IMR-90 (cell line): ENCODE results near the gene TMEM176B. TPM values are rescaled to one million over a fixed set of nuclear protein-coding genes. Genes with fewer than 3 reads are reported as not detected.

Source experiments
- BHLHE40 ChIP-seq: fragments of 150-350 bp; IDR thresholded peaks from 2 replicates; pipeline ENCODE4 v1.6.1; 2016; ENCODE audit warnings: mild to moderate bottlenecking, low read depth, low read length
- CHD1 ChIP-seq: IDR thresholded peaks from 2 replicates; pipeline ENCODE4 v1.6.1; 2012; ENCODE audit warnings: low read depth, low read length, improper control_type of control experiment
- RCOR1 ChIP-seq: IDR thresholded peaks from 2 replicates; pipeline ENCODE4 v1.6.1; 2012; ENCODE audit warnings: mild to moderate bottlenecking, low read length, improper control_type of control experiment; ENCODE audit not compliant: insufficient replicate concordance
- polyA plus RNA-seq, 3 experiments: library from polyadenylated mRNA; depleted of rRNA; stranded (reverse); fragments of >200 nt; gene quantifications; 2 replicates each; pipeline ENCODE4 v1.2.3, GENCODE V29; 2012; ENCODE audit warnings: low replicate concordance in 1 of 3
- total RNA-seq: library from RNA; depleted of rRNA; stranded (reverse); fragments of >200 nt; gene quantifications from 2 replicates; pipeline ENCODE4 v1.2.3, GENCODE V29; 2012
- TF ChIP-seq, protein P1 (sequence below): conservative IDR thresholded peaks from 2 replicates; pipeline ENCODE4 v1.5.1; 2012; ENCODE audit warnings: mild to moderate bottlenecking, low read depth, low read length, improper control_type of control experiment

The TMEM176B gene
- total and polyA plus RNA-seq, 2 of the 4 experiments (the other 2 are of a cell fraction) = not detected

DNA sequence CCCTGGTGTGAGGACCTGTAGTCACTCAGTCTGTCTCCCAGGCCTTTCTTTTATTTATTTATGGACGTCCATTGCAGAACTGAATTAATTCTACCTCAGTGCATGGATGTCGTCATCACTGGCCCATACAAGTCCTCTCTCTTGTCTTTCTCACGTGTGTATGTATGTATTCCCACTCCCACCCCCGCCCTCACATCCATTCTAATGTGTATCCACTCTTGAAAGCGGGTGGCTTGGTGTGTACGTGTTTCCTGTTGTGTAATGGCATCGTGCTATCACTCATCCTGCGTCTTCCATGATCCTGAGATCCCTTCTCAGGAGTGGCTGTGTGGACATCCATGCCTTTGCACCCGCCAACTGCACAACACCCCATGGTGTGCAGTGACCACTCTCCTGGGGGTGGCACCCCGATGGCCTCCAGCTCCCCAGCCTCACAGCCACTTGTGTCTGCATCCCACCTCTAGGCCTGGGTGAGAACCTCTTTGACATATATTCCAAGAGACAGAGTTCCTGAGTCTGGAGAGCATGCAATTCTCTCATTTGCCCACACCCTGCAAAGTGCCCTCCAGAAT, 49.1 kb upstream of the TMEM176B start (continued):
- TF ChIP-seq, protein P1, sequence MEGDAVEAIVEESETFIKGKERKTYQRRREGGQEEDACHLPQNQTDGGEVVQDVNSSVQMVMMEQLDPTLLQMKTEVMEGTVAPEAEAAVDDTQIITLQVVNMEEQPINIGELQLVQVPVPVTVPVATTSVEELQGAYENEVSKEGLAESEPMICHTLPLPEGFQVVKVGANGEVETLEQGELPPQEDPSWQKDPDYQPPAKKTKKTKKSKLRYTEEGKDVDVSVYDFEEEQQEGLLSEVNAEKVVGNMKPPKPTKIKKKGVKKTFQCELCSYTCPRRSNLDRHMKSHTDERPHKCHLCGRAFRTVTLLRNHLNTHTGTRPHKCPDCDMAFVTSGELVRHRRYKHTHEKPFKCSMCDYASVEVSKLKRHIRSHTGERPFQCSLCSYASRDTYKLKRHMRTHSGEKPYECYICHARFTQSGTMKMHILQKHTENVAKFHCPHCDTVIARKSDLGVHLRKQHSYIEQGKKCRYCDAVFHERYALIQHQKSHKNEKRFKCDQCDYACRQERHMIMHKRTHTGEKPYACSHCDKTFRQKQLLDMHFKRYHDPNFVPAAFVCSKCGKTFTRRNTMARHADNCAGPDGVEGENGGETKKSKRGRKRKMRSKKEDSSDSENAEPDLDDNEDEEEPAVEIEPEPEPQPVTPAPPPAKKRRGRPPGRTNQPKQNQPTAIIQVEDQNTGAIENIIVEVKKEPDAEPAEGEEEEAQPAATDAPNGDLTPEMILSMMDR = no peak
- TF ChIP-seq CHD1 (no peak), RCOR1 (no peak), BHLHE40 (no peak)
